ENCODE data around the gene LPAR6.
"Not testable (repeated sequence)": the region's sequence is repeated elsewhere in the genome, so short reads cannot be mapped to it uniquely, and the experiment has no call there.

The LPAR6 gene, protein sequence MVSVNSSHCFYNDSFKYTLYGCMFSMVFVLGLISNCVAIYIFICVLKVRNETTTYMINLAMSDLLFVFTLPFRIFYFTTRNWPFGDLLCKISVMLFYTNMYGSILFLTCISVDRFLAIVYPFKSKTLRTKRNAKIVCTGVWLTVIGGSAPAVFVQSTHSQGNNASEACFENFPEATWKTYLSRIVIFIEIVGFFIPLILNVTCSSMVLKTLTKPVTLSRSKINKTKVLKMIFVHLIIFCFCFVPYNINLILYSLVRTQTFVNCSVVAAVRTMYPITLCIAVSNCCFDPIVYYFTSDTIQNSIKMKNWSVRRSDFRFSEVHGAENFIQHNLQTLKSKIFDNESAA

DNA sequence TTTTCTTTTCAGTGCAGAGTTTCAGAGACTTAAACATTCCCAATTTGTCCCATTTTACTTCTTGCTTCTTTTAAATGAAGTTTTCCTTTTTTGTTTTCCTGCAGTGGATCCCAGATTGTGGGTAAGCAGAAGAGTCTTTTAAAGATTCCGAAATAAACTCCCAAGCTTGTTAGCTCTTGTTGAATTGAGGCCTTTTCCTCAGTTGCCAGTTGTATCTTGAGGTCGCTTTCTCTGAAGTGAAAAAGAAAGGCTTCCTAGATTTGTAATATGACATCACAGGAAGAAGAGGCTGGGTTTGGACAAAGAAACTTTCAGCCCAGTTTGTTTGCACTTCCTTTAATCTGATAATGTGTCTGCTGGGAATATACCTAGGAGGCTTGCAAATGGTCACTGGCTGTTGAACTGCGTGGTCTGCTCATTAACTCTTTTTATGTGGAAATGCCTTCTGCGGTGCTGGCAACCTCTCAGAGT, at the start of gene LPAR6:
LPAR6 (minus strand) TSS at position 233 of the 471 bp plus-strand sequence. CDS start 690 bp downstream, outside the sequence.
- H3K9me3 ChIP-seq (ENCODE audit: low read length) = peaks cover 3% of the 10 kb centered on the region
- peaks cover 16% of the 10 kb centered on the region for H3K4me1 ChIP-seq (ENCODE audit: insufficient read depth, low read length)
- H3K27me3 ChIP-seq (ENCODE audit: insufficient read depth, low read length) = no peaks in the 10 kb centered on the region
- peaks cover 3% of the 10 kb centered on the region for H3K36me3 ChIP-seq (ENCODE audit: insufficient read depth, low read length)
- H3K4me3 ChIP-seq (ENCODE audit: low read length) = peak within 1 kb of the TSS; percentile 87
- H2AFZ ChIP-seq (ENCODE audit: low read depth, low read length) = peak within 1 kb of the TSS; percentile 48

DNA sequence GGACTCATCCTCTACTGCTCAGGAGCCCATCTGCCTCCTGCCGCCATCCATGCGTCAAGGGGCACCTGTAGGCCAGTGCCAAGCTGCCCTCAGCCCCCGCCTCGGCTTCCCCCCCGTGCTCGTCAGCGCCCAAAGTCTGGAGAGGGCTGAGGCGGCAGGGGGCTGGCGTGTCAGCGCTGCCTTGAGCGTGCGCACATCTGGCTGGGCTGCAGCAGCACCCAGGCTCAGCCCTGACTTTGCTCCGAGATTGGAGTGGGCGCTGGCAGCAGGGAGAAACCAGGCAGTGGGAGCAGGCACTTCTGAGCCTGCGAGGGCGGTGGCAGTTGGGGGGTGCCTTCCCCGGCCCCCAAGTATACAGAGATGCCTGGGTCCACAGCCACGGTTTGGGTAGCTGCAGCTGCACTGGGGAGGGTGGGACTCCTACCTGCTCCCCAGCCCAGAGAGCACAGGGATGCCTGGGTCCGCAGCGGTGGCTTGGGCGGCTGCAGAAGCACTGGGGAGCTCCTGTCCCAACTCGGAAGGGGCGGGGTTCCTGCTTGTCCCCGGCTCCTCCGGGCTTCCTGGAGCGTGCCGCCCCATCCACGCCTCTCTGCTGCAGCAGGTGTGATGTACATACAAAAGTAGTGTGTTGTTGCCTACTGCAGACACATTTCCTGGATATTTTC, 44.8 kb upstream of the LPAR6 start:
- no peak overlapping the region for H2AFZ ChIP-seq (ENCODE audit: low read depth, low read length)
- no peak overlapping the region for H3K4me3 ChIP-seq (ENCODE audit: low read length)
- no peaks in the 10 kb centered on the region for H3K27me3 ChIP-seq (ENCODE audit: insufficient read depth, low read length)
- no peaks in the 10 kb centered on the region for H3K4me1 ChIP-seq (ENCODE audit: insufficient read depth, low read length)
- peaks cover 47% of the 10 kb centered on the region for H3K36me3 ChIP-seq (ENCODE audit: insufficient read depth, low read length)
- H3K9me3 ChIP-seq (ENCODE audit: low read length) = no peaks in the 10 kb centered on the region

DNA sequence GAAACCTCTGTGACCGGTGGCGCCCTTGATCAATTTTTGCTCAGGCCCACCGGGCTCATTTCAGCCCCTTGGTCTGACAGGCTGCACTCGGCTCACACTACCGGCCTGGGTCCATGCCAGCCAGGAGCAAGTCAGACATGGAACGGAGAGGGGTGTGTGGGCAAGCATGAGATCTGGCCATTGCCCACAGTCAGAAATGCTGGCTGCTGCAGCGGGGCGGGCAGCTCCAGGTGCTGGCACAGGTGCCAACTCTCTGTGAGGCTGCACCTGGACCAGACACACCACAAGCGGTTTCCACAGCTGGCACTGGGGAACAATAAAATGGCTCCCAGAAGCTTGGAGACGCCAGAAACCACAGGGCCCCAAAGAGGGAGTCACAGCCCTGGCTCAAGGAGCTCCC, 43.6 kb upstream of the LPAR6 start:
- peaks cover 46% of the 10 kb centered on the region for H3K36me3 ChIP-seq (ENCODE audit: insufficient read depth, low read length)
- H3K27me3 ChIP-seq (ENCODE audit: insufficient read depth, low read length) = no peaks in the 10 kb centered on the region
- no peak overlapping the region for H2AFZ ChIP-seq (ENCODE audit: low read depth, low read length)
- no peaks in the 10 kb centered on the region for H3K9me3 ChIP-seq (ENCODE audit: low read length)
- no peaks in the 10 kb centered on the region for H3K4me1 ChIP-seq (ENCODE audit: insufficient read depth, low read length)
- H3K4me3 ChIP-seq (ENCODE audit: low read length) = no peak overlapping the region

DNA sequence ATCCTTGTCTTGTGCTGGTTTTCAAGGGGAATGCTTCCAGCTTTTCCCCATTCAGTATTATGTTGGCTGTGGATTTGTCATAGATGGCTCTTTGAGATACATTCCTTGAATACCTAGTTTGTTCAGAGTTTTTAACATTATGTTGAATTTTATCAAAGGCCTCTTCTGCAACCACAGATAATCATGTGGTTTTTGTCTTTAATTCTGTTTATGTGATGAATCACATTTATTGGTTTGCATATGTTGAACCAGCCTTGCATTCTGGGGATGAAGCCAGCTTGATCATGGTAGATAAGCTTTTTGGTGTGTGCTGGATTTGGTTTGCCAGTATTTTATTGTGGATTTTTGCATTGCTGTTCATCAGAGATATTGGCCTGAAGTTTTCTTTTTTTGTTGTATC, 38.3 kb upstream of the LPAR6 start:
- H3K27me3 ChIP-seq (ENCODE audit: insufficient read depth, low read length); H3K4me3 ChIP-seq (ENCODE audit: low read length); H2AFZ ChIP-seq (ENCODE audit: low read depth, low read length); H3K4me1 ChIP-seq (ENCODE audit: insufficient read depth, low read length); H3K9me3 ChIP-seq (ENCODE audit: low read length): not testable (repeated sequence)
- H3K36me3 ChIP-seq (ENCODE audit: insufficient read depth, low read length) = peaks cover 15% of the 10 kb centered on the region

DNA sequence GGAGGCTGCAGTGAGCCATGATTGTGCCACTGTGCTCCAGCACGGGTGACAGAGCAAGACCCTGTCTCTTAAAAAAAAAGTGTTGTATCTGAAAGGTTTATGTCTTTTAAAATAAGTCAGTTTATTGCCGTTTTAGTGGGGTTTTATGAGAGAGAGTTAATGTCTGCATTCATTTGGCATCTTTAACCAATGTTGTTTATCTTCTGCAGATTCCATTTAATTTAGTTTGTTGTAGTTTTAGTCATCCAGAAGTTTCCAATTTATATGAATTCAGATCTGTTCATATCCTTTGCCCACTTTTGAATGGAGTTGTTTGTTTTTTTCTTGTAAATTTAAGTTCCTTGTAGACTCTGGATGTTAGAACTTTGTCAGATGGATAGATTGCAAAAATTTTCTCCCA, 36.7 kb upstream of the LPAR6 start:
- Histone ChIP-seq H3K4me1 (ENCODE audit: insufficient read depth, low read length) (no peaks in the 10 kb centered on the region), H3K27me3 (ENCODE audit: insufficient read depth, low read length) (no peaks in the 10 kb centered on the region), H3K9me3 (ENCODE audit: low read length) (no peaks in the 10 kb centered on the region), H2AFZ (ENCODE audit: low read depth, low read length) (no peak overlapping the region), H3K4me3 (ENCODE audit: low read length) (no peak overlapping the region), H3K36me3 (ENCODE audit: insufficient read depth, low read length) (peaks cover 8% of the 10 kb centered on the region)

DNA sequence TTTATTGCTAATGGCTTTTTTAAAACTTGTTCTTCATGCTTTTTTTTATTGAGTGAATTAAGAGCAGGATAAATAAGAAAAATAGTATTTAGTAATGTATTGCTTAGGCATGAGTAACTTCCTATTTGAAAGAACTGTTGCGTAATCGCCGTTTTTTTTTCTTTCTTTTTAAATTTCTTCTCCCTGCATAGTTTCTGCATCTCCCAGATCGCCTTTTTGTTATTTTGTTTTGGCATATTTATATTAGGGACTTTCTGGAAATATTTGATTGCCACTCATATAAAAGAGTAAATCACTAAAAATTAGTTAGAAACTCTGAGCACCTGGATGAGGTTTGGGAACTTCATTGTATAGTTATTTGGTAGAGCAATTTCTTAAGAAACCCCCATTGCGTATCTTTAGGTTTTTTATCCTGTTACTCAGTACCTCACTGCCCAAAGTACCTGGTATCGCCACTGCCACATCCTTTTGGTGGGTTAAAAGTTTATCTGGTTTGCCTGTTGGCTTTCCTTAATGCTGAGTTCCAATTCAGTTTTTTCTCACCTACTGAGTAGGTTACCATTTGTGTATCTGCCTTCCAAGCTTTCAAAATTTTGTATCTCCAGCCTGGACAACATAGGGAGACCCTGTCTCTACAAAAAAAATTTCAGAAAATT, 36.2 kb upstream of the LPAR6 start:
- no peak overlapping the region for H2AFZ ChIP-seq (ENCODE audit: low read depth, low read length)
- no peak overlapping the region for H3K4me3 ChIP-seq (ENCODE audit: low read length)
- no peaks in the 10 kb centered on the region for H3K27me3 ChIP-seq (ENCODE audit: insufficient read depth, low read length)
- H3K36me3 ChIP-seq (ENCODE audit: insufficient read depth, low read length) = peaks cover 8% of the 10 kb centered on the region
- no peaks in the 10 kb centered on the region for H3K4me1 ChIP-seq (ENCODE audit: insufficient read depth, low read length)
- no peaks in the 10 kb centered on the region for H3K9me3 ChIP-seq (ENCODE audit: low read length)

DNA sequence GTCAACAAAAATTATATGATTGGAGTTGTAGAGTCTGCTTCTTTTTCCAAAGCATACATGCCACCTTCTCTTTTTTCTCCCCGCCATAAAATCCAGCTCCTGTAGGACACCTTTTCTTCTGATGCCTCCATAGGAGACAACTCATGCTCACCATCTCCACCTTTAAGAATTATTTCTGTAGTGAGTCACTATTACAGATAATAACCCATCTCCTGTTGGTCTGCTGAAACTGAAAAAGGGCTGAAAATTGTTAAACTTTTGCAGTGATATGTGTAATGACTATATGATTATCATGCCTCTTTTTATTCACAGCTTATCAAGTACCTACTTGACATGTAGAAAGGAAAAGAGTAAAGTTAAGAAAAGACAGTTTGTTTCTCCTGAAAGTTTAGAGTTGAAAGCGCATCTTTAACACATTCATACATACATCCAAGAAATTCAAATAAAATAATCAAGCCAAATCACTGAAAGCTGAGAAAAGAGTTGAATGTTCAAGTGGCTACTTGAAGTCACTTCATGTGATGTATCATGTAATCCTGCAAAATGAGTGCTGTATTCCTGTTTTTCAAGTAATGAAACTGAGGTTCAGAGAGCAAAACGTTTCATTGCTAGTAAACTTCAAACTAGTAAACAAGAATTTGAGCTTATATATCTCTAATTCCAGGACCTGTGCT, 35.5 kb upstream of the LPAR6 start:
- peaks cover 5% of the 10 kb centered on the region for H3K36me3 ChIP-seq (ENCODE audit: insufficient read depth, low read length)
- H2AFZ ChIP-seq (ENCODE audit: low read depth, low read length) = no peak overlapping the region
- H3K4me1 ChIP-seq (ENCODE audit: insufficient read depth, low read length) = no peaks in the 10 kb centered on the region
- H3K27me3 ChIP-seq (ENCODE audit: insufficient read depth, low read length) = no peaks in the 10 kb centered on the region
- no peak overlapping the region for H3K4me3 ChIP-seq (ENCODE audit: low read length)
- no peaks in the 10 kb centered on the region for H3K9me3 ChIP-seq (ENCODE audit: low read length)

DNA sequence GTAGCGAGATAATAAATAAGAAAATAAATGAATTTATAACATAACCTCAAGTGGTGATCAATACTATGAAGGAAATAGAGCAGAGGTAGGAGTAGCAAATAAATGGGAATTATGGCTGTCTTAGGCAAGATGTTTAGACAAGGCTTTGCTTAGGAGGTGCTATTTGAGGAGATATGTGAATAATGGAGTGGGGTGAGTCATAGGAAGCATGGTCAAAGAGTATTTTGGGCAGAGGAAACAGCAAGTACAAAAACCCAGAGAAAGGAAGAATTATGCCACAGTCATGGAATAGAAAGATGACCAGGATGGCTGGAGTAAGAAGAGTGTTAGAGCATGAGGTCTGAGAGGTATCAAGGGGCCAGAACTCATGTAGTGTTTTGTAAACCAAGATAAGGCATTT, 33.6 kb upstream of the LPAR6 start:
- no peaks in the 10 kb centered on the region for H3K27me3 ChIP-seq (ENCODE audit: insufficient read depth, low read length)
- no peaks in the 10 kb centered on the region for H3K4me1 ChIP-seq (ENCODE audit: insufficient read depth, low read length)
- H3K4me3 ChIP-seq (ENCODE audit: low read length) = no peak overlapping the region
- no peak overlapping the region for H2AFZ ChIP-seq (ENCODE audit: low read depth, low read length)
- H3K9me3 ChIP-seq (ENCODE audit: low read length) = no peaks in the 10 kb centered on the region
- H3K36me3 ChIP-seq (ENCODE audit: insufficient read depth, low read length) = peaks cover 2% of the 10 kb centered on the region

DNA sequence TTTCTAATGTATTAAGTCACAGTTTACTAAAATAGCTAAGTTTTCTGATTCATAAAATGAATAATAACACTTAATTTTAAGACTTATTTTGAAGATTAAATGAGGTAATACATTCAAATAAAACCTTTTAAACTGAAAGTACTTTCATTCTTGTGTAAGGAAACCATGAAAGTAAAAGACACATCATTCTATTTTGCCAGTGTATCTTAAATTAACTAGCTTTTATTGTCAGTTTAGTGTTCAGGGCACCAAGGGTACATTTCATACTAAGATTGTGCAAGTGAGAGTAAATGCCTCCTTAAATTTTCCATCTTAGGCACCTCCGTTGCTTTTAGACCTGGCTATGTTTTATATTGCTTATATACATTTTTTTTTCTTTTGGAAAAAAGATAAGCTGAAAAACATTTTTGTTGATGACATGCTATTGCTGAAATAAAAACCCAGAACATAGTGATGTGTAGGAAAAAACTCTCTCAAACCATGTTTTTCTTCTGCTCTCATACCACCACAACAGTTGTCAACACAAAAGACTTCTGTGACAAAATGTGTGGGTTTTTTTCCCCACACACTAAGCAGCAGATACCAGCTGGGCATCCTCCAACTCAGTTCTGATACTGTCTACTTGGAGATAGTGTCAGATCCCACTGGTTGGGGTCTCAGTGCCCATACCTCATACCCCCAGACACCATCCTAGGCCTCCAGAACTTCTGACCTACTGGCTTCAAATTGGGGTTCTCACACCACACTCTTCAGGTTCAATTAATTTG, 30.7 kb upstream of the LPAR6 start:
- peaks cover 2% of the 10 kb centered on the region for H3K36me3 ChIP-seq (ENCODE audit: insufficient read depth, low read length)
- H3K27me3 ChIP-seq (ENCODE audit: insufficient read depth, low read length) = no peaks in the 10 kb centered on the region
- no peak overlapping the region for H2AFZ ChIP-seq (ENCODE audit: low read depth, low read length)
- H3K9me3 ChIP-seq (ENCODE audit: low read length) = no peaks in the 10 kb centered on the region
- no peak overlapping the region for H3K4me3 ChIP-seq (ENCODE audit: low read length)
- no peaks in the 10 kb centered on the region for H3K4me1 ChIP-seq (ENCODE audit: insufficient read depth, low read length)

DNA sequence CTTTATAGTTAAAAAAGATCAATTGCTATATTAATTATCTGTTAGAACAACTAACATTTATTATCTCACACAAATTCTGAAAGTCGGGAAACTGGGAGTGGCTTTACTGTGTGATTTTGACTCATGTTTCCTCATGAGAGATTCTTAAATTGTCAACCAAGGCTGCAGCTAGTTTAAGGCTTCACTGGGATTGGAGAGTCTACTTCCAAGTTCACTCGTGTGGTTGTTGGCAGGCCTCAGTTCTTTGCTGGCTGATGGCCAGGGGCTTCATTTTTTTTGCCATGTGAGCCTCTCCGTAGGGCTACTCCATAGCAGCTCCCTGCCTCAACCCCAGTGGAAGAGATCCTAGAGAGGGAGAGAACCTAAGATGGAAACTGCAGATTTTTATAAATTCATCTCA, 24.5 kb upstream of the LPAR6 start:
- Histone ChIP-seq H3K36me3 (ENCODE audit: insufficient read depth, low read length) (no peaks in the 10 kb centered on the region), H3K9me3 (ENCODE audit: low read length) (peaks cover 3% of the 10 kb centered on the region), H3K27me3 (ENCODE audit: insufficient read depth, low read length) (no peaks in the 10 kb centered on the region), H3K4me3 (ENCODE audit: low read length) (no peak overlapping the region), H2AFZ (ENCODE audit: low read depth, low read length) (no peak overlapping the region), H3K4me1 (ENCODE audit: insufficient read depth, low read length) (no peaks in the 10 kb centered on the region)

DNA sequence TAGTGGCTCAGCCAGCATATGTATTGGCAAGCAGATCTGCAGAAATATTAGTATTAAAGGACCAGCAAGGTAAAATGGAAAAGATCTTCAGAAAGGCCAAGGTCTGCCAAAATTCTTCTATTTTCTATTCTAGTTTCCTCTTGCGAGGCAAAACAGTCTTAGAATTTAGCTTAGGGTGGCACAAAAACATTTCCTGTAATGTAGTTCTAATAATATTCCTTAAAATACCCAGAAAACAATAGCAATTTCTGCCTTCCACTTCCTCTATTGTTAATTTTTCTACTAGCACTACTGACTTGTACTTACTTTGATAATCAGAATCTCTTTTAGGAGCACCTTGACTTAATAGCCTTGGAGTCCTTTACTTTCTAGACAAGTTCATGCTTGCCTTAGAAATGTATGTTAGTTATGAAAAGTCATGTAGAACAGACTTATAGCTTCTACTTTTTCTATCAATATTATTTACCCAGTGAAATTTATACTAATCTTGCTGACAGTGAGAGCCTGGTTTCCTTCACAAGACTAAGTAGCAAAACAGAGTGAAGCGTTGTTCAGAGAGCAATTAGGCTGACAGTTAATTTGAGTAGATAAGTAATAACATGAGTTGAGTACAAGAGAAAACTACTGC, 23.9 kb upstream of the LPAR6 start:
- Histone ChIP-seq H3K4me1 (ENCODE audit: insufficient read depth, low read length) (no peaks in the 10 kb centered on the region), H3K9me3 (ENCODE audit: low read length) (peaks cover 3% of the 10 kb centered on the region), H3K4me3 (ENCODE audit: low read length) (no peak overlapping the region), H3K36me3 (ENCODE audit: insufficient read depth, low read length) (no peaks in the 10 kb centered on the region), H2AFZ (ENCODE audit: low read depth, low read length) (no peak overlapping the region), H3K27me3 (ENCODE audit: insufficient read depth, low read length) (no peaks in the 10 kb centered on the region)

DNA sequence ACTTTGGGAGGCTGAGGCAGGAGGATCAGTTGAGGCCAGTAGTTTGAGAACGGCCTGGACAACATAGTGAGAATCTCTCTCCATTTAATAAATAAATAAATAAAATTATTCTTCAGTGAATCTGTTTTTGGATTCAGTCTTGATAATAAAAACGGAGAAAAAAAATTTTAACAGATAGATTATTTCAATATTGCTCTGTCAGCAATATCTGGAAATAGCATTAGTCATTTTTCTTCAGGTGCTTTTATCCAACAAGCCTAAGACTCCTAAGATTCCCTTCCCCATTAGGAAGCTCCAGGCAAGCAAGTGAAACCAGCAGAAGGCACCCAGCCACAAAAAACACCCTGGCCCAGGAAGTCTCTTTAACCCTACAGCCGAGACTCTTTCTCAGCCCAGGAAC, 21.3 kb upstream of the LPAR6 start:
- peaks cover 3% of the 10 kb centered on the region for H3K9me3 ChIP-seq (ENCODE audit: low read length)
- no peak overlapping the region for H3K4me3 ChIP-seq (ENCODE audit: low read length)
- no peaks in the 10 kb centered on the region for H3K4me1 ChIP-seq (ENCODE audit: insufficient read depth, low read length)
- no peak overlapping the region for H2AFZ ChIP-seq (ENCODE audit: low read depth, low read length)
- H3K27me3 ChIP-seq (ENCODE audit: insufficient read depth, low read length) = no peaks in the 10 kb centered on the region
- H3K36me3 ChIP-seq (ENCODE audit: insufficient read depth, low read length) = no peaks in the 10 kb centered on the region

Measured in neuron (in vitro differentiated cells).